HFF-Myc (cell line): ENCODE data around the gene CFAP65.

Source experiments
- DNase-seq: peaks from one replicate; pipeline ENCODE4 v3.0.0-alpha.2; 2011; ENCODE audit warnings: low read depth; ENCODE audit errors: extremely low read depth
- H3K4me3 ChIP-seq: replicated peaks from 2 replicates; pipeline ENCODE4 v1.5.1; 2011; ENCODE audit warnings: low read depth, mild to moderate bottlenecking, control low read depth, low read length
- TF ChIP-seq, protein P1 (sequence below): IDR thresholded peaks from 2 replicates; pipeline ENCODE4 v1.5.1; 2012; ENCODE audit warnings: mild to moderate bottlenecking, low read depth, low read length, control low read depth; ENCODE audit errors: missing control alignments

The CFAP65 gene

DNA sequence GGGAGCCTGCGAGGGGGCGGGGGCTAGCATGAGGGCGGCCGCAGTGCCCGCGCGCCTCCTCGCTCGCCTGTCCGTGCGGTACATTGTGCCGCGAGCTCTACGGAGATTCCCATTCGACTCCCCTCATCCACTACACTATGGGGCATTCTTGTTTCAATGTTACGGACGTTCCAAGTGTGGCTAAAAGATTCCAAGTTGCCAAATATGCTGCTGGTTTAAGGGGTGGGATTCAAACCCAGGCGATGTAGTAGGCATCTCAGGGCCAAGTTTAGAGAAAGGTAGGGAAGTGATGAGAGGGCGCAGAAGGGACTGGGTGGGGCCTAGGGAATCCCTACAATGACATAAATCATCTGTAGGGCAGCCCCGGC is 38.1 kb downstream of the CFAP65 start:
- TF ChIP-seq, protein P1, sequence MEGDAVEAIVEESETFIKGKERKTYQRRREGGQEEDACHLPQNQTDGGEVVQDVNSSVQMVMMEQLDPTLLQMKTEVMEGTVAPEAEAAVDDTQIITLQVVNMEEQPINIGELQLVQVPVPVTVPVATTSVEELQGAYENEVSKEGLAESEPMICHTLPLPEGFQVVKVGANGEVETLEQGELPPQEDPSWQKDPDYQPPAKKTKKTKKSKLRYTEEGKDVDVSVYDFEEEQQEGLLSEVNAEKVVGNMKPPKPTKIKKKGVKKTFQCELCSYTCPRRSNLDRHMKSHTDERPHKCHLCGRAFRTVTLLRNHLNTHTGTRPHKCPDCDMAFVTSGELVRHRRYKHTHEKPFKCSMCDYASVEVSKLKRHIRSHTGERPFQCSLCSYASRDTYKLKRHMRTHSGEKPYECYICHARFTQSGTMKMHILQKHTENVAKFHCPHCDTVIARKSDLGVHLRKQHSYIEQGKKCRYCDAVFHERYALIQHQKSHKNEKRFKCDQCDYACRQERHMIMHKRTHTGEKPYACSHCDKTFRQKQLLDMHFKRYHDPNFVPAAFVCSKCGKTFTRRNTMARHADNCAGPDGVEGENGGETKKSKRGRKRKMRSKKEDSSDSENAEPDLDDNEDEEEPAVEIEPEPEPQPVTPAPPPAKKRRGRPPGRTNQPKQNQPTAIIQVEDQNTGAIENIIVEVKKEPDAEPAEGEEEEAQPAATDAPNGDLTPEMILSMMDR = peak; percentile 47
- DNase-seq = no peak
- H3K4me3 ChIP-seq = no peak overlapping the region

DNA sequence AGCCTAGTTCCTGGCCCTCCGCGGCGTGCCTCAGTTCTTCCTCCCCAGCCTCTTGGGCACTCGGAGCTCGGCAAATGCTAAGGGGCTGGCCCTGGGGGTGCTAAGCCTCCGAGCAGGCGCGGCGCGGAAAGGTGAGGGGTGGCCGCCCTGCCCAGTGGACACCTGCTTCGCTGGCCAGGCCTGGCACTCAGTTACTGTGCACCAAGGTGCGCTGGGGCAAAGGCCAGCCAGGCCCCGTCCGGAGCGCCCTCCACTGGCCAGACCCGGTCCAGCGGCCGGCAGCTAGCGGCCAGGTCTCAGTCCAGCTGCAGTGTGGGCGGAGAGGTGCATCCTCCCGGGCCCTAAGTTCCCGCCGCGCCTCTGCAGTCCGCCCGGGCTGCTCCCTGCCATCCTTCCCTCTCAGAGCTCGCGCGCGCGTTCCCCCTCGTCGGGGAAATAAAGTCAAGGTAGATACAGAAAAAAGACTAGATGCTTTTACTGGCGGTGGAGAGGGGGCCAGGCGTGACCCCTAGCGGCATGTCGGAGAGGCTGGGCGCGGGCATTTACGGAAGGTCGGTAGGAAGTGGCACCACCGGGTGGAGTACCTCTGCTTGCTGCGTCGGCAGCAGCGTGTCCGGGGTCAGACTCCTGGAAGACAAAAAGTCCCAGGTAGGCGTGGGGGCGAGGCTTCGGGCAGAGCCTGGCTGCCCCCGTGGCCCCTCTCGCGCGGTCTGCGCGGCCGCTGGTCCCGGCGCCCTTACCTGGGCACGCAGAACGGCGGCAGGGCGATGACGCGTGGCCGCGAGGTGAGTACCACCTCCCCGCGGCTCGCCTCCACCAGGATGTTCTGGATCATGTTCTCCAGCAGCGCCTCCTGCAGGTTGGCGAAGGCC is 38.7 kb downstream of the CFAP65 start:
- H3K4me3 ChIP-seq = no peak overlapping the region

DNA sequence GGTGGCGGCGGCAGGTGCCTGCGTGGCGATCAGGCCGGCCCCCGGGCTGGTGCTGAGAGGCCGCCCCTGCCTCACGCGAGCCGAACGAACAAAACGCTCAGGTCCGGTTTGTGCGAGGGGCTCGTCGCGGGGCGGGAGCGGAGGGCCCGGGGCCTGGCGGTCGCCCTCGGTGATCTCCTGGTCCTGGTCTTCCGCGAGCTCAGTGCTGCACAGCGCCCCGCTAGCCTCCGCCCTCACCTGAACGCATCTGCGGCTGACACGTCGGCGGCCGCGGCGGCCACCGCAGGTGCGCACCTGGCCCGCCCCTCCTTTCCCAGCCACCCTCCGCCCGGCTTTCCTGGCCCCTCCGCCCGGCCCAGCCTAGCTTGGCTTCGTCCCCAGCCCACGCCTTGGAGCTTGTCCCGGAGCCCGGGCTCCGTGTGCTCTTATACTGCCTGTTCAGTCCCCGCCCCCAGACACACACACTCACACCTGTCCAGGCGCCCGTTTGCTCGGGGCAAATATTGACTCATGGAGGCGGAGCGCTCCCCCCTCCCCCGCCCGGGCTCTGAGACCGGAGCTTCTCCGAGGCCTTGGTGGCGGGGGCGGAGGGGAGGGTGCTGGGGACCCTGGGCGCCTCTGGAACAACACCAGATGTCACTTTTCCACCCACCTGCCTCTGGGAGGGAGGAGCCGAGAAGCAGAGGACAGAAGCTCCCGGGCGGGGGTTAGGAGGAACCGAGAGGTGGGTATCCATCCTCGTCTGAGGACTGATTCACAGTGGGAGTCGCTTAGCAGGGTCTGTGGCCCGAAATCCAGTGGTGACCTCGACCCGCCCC is 39.5 kb downstream of the CFAP65 start:
- TF ChIP-seq, protein P1 = no peak
- no peak for DNase-seq
- H3K4me3 ChIP-seq = no peak overlapping the region

More for the DNA sequence above, 38.7 kb downstream of the CFAP65 start:
- TF ChIP-seq, protein P1 = peak; percentile 32
- DNase-seq = no peak

DNA sequence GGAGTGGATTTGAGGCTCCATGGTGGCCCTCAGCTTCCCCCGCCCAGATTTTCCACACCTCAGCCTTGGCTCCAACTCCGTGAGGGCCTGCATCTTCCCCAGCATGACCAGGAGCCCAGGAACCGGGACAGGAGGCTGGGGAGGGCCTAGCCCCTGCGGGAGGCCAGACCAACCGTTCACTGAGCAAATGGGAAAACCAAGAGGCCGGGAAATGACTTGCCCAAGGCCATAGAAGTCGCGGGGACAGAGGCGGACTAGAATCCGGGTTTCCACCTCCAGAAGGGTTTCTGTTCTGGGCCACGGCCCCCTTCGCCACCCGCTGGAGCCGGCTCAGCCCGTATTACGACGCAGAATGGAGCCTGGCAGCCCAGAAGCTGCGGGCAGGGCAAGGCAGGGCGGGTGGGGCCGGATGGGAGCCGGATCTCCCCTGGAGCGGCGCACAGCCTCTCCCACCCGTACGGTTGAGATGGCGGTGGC is 40.2 kb downstream of the CFAP65 start:
- DNase-seq = no peak
- TF ChIP-seq, protein P1 = no peak
- no peak overlapping the region for H3K4me3 ChIP-seq

DNA sequence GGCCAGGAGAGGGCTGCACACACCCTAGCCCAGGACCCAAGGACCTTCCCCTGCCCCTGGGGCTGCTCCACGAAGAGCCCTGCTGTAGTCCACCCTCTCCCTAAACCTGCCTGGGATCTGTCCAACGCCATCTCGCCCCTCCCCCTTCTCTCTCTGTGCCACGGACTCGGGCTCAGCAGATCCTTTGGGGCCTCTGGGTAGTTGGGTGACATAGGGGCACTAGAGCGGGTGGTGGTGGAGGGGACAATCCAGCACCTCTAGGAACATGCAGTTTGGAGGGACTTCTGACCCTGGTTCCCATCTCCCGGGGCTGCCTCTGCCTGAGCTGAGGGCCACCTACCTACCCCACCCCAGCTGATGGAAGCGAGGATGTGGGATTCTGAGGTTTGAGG is 40.8 kb downstream of the CFAP65 start:
- TF ChIP-seq, protein P1 = no peak
- H3K4me3 ChIP-seq = no peak overlapping the region
- no peak for DNase-seq

DNA sequence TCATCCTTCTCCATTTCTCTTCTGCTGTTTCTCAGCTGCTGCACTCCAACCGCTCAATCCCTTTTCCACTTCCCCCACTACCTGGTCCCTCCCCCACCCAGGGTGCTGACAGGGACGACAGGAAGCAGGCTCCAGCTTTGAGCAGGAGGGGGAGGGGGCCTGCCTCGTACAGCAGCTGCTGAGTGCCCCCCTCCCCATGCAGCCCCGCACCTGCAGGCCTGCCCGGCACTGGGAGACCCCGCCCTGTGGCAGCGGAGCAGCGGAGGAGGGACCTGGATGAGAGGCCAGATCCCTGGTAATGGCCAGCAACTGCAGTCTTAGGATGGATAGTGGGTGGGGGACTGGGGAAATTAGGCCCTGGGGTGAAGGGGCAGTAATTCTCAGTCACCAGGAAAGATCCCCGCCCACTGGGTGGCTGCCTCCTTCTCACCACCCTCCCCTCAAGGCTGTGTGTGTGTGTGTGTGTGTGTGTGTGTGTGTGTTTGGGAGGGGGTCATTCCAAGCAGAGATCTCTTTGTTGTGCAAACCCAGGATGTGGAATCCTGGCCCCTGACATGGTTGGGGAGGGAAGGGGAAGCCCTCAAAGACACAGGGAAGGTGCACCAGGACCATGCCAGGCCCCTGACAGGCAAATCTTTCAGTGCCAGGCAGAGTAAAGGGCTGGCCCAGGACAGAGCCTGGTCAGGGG is 41.3 kb downstream of the CFAP65 start:
- TF ChIP-seq, protein P1 = no peak
- no peak overlapping the region for H3K4me3 ChIP-seq
- no peak for DNase-seq
